Ishikawa (cell line): ENCODE measurements around the gene UQCRH.

ENCODE experiments used
- CEBPB ChIP-seq: IDR thresholded peaks from 2 replicates; pipeline ENCODE4 v1.6.1; 2012
- CREB1 ChIP-seq: IDR thresholded peaks from 2 replicates; pipeline ENCODE4 v1.6.1; 2012; ENCODE audit warnings: low read depth
- EGR1 ChIP-seq: IDR thresholded peaks from 2 replicates; pipeline ENCODE4 v1.6.1; 2012
- EP300 ChIP-seq: IDR thresholded peaks from 2 replicates; pipeline ENCODE4 v1.6.1; 2012; ENCODE audit warnings: borderline replicate concordance
- FOXM1 ChIP-seq: IDR thresholded peaks from 2 replicates; pipeline ENCODE4 v1.6.1; 2012; ENCODE audit warnings: low read depth, borderline replicate concordance
- MAX ChIP-seq: IDR thresholded peaks from 2 replicates; pipeline ENCODE4 v1.6.1; 2012
- NFIC ChIP-seq: IDR thresholded peaks from 2 replicates; pipeline ENCODE4 v1.6.1; 2012
- RAD21 ChIP-seq: IDR thresholded peaks from 2 replicates; pipeline ENCODE4 v1.6.1; 2012; ENCODE audit warnings: low read depth
- REST ChIP-seq: IDR thresholded peaks from 2 replicates; pipeline ENCODE4 v1.6.1; 2012; ENCODE audit warnings: low read depth, mild to moderate bottlenecking
- TAF1 ChIP-seq: IDR thresholded peaks from 2 replicates; pipeline ENCODE4 v1.6.1; 2012; ENCODE audit warnings: low read depth, mild to moderate bottlenecking
- TCF12 ChIP-seq: IDR thresholded peaks from 2 replicates; pipeline ENCODE4 v1.6.1; 2012; ENCODE audit warnings: low read depth
- TEAD4 ChIP-seq: IDR thresholded peaks from 2 replicates; pipeline ENCODE4 v1.6.1; 2012
- USF1 ChIP-seq: IDR thresholded peaks from 2 replicates; pipeline ENCODE4 v1.6.1; 2012
- YY1 ChIP-seq: IDR thresholded peaks from 2 replicates; pipeline ENCODE4 v1.6.1; 2012; ENCODE audit warnings: low read depth
- ZBTB7A ChIP-seq: IDR thresholded peaks from 2 replicates; pipeline ENCODE4 v1.6.1; 2012; ENCODE audit warnings: low read depth

The UQCRH gene

GRCh38 chr1:46341222-46342083, 38.0 kb downstream of the UQCRH start:
- no peak for TF ChIP-seq MAX
- TF ChIP-seq CREB1: no peak
- TF ChIP-seq USF1: no peak
- TF ChIP-seq TAF1: no peak
- no peak for TF ChIP-seq FOXM1

- TF ChIP-seq FOXM1 (no peak), EGR1 (no peak), USF1 (no peak), REST (no peak), TCF12 (no peak), TAF1 (no peak), RAD21 (no peak)
Measured at GRCh38 chr1:46342084-46342656, 38.7 kb downstream of the UQCRH start.

- TF ChIP-seq EP300 (no peak), TCF12 (no peak), MAX (no peak), NFIC (no peak), YY1 (no peak), TAF1 (no peak), USF1 (no peak), CREB1 (no peak)
Measured at GRCh38 chr1:46342677-46343350, 39.3 kb downstream of the UQCRH start.

GRCh38 chr1:46343351-46343695, 39.8 kb downstream of the UQCRH start:
- no peak for TF ChIP-seq TCF12
- no peak for TF ChIP-seq MAX
- no peak for TF ChIP-seq EP300
- TF ChIP-seq TEAD4: no peak
- TF ChIP-seq NFIC: no peak
- no peak for TF ChIP-seq FOXM1
- no peak for TF ChIP-seq USF1
- no peak for TF ChIP-seq CREB1
- TF ChIP-seq TAF1: no peak
- no peak for TF ChIP-seq CEBPB
- no peak for TF ChIP-seq RAD21
- no peak for TF ChIP-seq EGR1

DNA sequence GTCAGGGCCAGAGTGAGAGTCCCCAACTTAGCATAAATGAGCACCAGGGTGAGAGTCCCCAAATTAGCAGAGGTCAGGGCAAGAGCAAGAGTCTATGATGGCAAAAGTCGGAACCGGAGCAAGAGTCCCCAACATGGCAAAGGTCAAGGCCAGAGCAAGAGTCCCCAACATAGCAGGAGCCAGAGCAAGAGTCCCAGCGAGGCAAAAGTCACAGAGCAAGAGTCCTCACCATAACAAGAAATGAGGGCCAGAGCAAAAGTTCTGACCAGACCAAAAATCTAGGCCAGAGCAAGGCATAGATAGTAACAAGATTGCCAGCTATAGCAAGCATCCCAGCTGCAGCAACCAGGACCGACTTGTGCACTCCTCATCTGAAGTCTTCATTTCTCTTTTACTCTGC, 40.2 kb downstream of the UQCRH start:
- TF ChIP-seq EP300: no peak
- TF ChIP-seq NFIC: no peak
- TF ChIP-seq TEAD4: no peak
- TF ChIP-seq RAD21: no peak
- TF ChIP-seq REST: no peak
- no peak for TF ChIP-seq CEBPB
- TF ChIP-seq YY1: no peak
- TF ChIP-seq USF1: no peak
- TF ChIP-seq ZBTB7A: no peak
- TF ChIP-seq EGR1: no peak
- no peak for TF ChIP-seq MAX
- TF ChIP-seq FOXM1: no peak
- TF ChIP-seq TAF1: no peak
